HepG2 (cell line): ENCODE results near the gene UBE2C. TPM values are rescaled to one million over a fixed set of nuclear protein-coding genes. Genes with fewer than 3 reads are reported as not detected.

Experiments used
- ATAC-seq: fragments of 200-7000 bp; cut with Tn5 transposase; 3 replicates; pipeline ENCODE4 v1.9.1; 2020; ENCODE audit warnings: mild to moderate bottlenecking, moderate library complexity
- BruUV-seq: library from RNA; stranded (reverse); fragments of 400-500 nt; replicated peaks from 2 replicates; lab custom pipeline; 2021; lab: Mats Ljungman, UMichigan
- CTCF ChIA-PET: fragments of 300-600 bp; formaldehyde crosslinking; extraction: SDS; loops from one replicate; lab custom pipeline; 2021; ENCODE audit warnings: low total read pairs, inconsistent platforms, low intra/inter-chr PET ratio; lab: Yijun Ruan, JAX
- POLR2A ChIA-PET: fragments of 350-600 bp; sonication (Branson Sonifier 250); formaldehyde crosslinking; loops from one replicate; lab custom pipeline; 2020; ENCODE audit warnings: antibody characterized with exemption, inconsistent platforms; lab: Yijun Ruan, JAX
- DNase-seq: peaks from one replicate; pipeline ENCODE4 v3.0.0-alpha.2; 2015; ENCODE audit warnings: low spot score
- FAIRE-seq: peaks from 3 replicates; lab custom pipeline; 2011; peaks lifted over from hg19 to GRCh38; lab: Jason Lieb, UNC
- H2AFZ ChIP-seq: one replicate; pipeline ENCODE4 v1.6.1; 2011; ENCODE audit warnings: low read length, inconsistent platforms
- H3K27ac ChIP-seq: fragments of 300-600 bp; 3 replicates; pipeline ENCODE4 v1.8.0; 2011; ENCODE audit warnings: mixed run types, mild to moderate bottlenecking, mixed read lengths, low read length, inconsistent platforms; ENCODE audit not compliant: insufficient read depth; ENCODE audit errors: extremely low read length
- H3K27me3 ChIP-seq, 2 experiments: fragments of 200-600 bp in 1 of 2; 2 replicates in 1 of 2; 3 replicates in 1 of 2; pipeline versions ENCODE4 v1.6.0 to v1.8.0; 2011; ENCODE audit warnings: low read length in 2 of 2, mild to moderate bottlenecking in 2 of 2, moderate library complexity in 2 of 2, inconsistent platforms in 1 of 2; ENCODE audit not compliant: insufficient read depth in 2 of 2, control insufficient read depth in 1 of 2
- H3K36me3 ChIP-seq, 2 experiments: fragments of 200-600 bp in 1 of 2; replicated peaks in 1 of 2; 2 replicates in 1 of 2; 3 replicates in 1 of 2; pipeline versions ENCODE4 v1.5.1 to v1.8.0; 2011; ENCODE audit warnings: low read length in 2 of 2, inconsistent platforms in 1 of 2; ENCODE audit not compliant: insufficient read depth in 2 of 2, control insufficient read depth in 1 of 2
- H3K4me1 ChIP-seq: 2 replicates; pipeline ENCODE4 v1.5.1; 2012; ENCODE audit warnings: low read length, inconsistent platforms; ENCODE audit not compliant: insufficient read depth
- H3K4me2 ChIP-seq: 2 replicates; pipeline ENCODE4 v1.6.0; 2011; ENCODE audit warnings: low read depth, low read length, inconsistent platforms
- H3K4me3 ChIP-seq, 3 experiments: fragments of 200-600 bp in 1 of 3; sonication (generic), shearing (Covaris generic) in 1 of 3; replicated peaks in 1 of 3; 2 replicates each; pipeline ENCODE4 v1.5.1; 2011 to 2016; ENCODE audit warnings: low read length in 3 of 3, inconsistent platforms in 2 of 3, low read depth in 2 of 3, mild to moderate bottlenecking in 2 of 3, control low read depth in 1 of 3, mixed read lengths in 1 of 3; ENCODE audit not compliant: insufficient read depth in 1 of 3
- H3K79me2 ChIP-seq: one replicate; pipeline ENCODE4 v1.6.1; 2011; ENCODE audit warnings: low read length, inconsistent platforms; ENCODE audit not compliant: insufficient read depth
- H3K9ac ChIP-seq: 2 replicates; pipeline ENCODE4 v1.6.0; 2011; ENCODE audit warnings: mild to moderate bottlenecking, low read depth, low read length, inconsistent platforms; ENCODE audit not compliant: insufficient read depth
- H3K9me3 ChIP-seq: 2 replicates; pipeline ENCODE4 v1.5.1; 2012; ENCODE audit warnings: mild to moderate bottlenecking, low read length
- H4K20me1 ChIP-seq: 2 replicates; pipeline ENCODE4 v1.6.0; 2011; ENCODE audit warnings: inconsistent platforms, mild to moderate bottlenecking, low read length, moderate library complexity; ENCODE audit not compliant: insufficient read depth
- ADNP ChIP-seq: sonication (generic); formaldehyde crosslinking; IDR thresholded peaks from 2 replicates; pipeline ENCODE4 v1.4.0; 2020; ENCODE audit warnings: missing genetic modification reagents
- ELF1 ChIP-seq: sonication (generic); formaldehyde crosslinking; IDR thresholded peaks from 2 replicates; pipeline ENCODE4 v1.4.0; 2020; ENCODE audit warnings: missing genetic modification reagents
- FLYWCH1 ChIP-seq: sonication (generic); formaldehyde crosslinking; IDR thresholded peaks from 2 replicates; pipeline ENCODE4 v1.8.1; 2023; ENCODE audit warnings: mild to moderate bottlenecking, missing genetic modification reagents
- FOXA1 ChIP-seq, 2 experiments: fragments of 450-650 bp in 1 of 2; sonication (generic) in 1 of 2; formaldehyde crosslinking in 1 of 2; IDR thresholded peaks; 2 replicates each; pipeline versions ENCODE4 v1.4.0 to v1.6.1; 2016 to 2020; ENCODE audit warnings: missing genetic modification reagents in 1 of 2
- IRX3 ChIP-seq: sonication (generic); formaldehyde crosslinking; IDR thresholded peaks from 2 replicates; pipeline ENCODE4 v1.8.1; 2023; ENCODE audit warnings: mild to moderate bottlenecking, low read depth, missing genetic modification reagents, borderline replicate concordance
- KDM3A ChIP-seq: IDR thresholded peaks from 2 replicates; pipeline ENCODE4 v1.6.1; 2018; ENCODE audit warnings: low read depth, missing compliant biosample characterization
- KMT2B ChIP-seq: IDR thresholded peaks from 2 replicates; pipeline ENCODE4 v1.6.1; 2016; ENCODE audit warnings: missing genetic modification reagents, missing compliant biosample characterization
- MED1 ChIP-seq: sonication (generic); formaldehyde crosslinking; IDR thresholded peaks from 2 replicates; pipeline ENCODE4 v1.4.0; 2020; ENCODE audit warnings: missing genetic modification reagents
- MYC ChIP-seq: sonication (generic); formaldehyde crosslinking; IDR thresholded peaks from 2 replicates; pipeline ENCODE4 v1.9.0; 2021; ENCODE audit warnings: missing genetic modification reagents, borderline replicate concordance
- NONO ChIP-seq, 2 experiments: fragments of 450-650 bp in 1 of 2; sonication (generic) in 1 of 2; formaldehyde crosslinking in 1 of 2; IDR thresholded peaks in 1 of 2; conservative IDR thresholded peaks in 1 of 2; 2 replicates each; pipeline versions ENCODE4 v1.6.1 to v1.8.0; 2017 to 2022; ENCODE audit warnings: mild to moderate bottlenecking in 1 of 2, missing genetic modification reagents in 1 of 2, moderate library complexity in 1 of 2
- PLRG1 ChIP-seq: fragments of 450-650 bp; conservative IDR thresholded peaks from 2 replicates; pipeline ENCODE4 v1.6.1; 2016
- SCMH1 ChIP-seq: sonication (generic); formaldehyde crosslinking; IDR thresholded peaks from 2 replicates; pipeline ENCODE4 v1.9.0; 2021; ENCODE audit warnings: missing genetic modification reagents, mild to moderate bottlenecking, borderline replicate concordance
- SRSF1 ChIP-seq: fragments of 200-400 bp; formaldehyde crosslinking; optimal IDR thresholded peaks from 2 replicates; pipeline ENCODE3; 2017; ENCODE audit warnings: mild to moderate bottlenecking, low read depth, low read length, moderate library complexity
- ZMAT3 ChIP-seq: sonication (generic); formaldehyde crosslinking; conservative IDR thresholded peaks from 2 replicates; pipeline ENCODE4 v1.7.0; 2021; ENCODE audit warnings: missing genetic modification reagents
- ZNF136 ChIP-seq: sonication (generic); formaldehyde crosslinking; IDR thresholded peaks from 2 replicates; pipeline ENCODE4 v1.8.1; 2022; ENCODE audit warnings: low read depth, mild to moderate bottlenecking, moderate library complexity, missing genetic modification reagents
- ZNF564 ChIP-seq: sonication (generic); formaldehyde crosslinking; IDR thresholded peaks from 2 replicates; pipeline ENCODE4 v1.8.1; 2023; ENCODE audit warnings: mild to moderate bottlenecking, missing genetic modification reagents
- ZNF597 ChIP-seq: sonication (generic); formaldehyde crosslinking; IDR thresholded peaks from 2 replicates; pipeline ENCODE4 v1.5.0; 2020; ENCODE audit warnings: missing genetic modification reagents
- ZNF674 ChIP-seq: sonication (generic); formaldehyde crosslinking; IDR thresholded peaks from 2 replicates; pipeline ENCODE4 v1.5.0; 2020; ENCODE audit warnings: low read depth, mild to moderate bottlenecking, missing genetic modification reagents
- ZNF713 ChIP-seq: sonication (generic); formaldehyde crosslinking; IDR thresholded peaks from 2 replicates; pipeline ENCODE4 v1.4.0; 2020; ENCODE audit warnings: mild to moderate bottlenecking, missing genetic modification reagents
- ZNF773 ChIP-seq: sonication (generic); formaldehyde crosslinking; IDR thresholded peaks from 2 replicates; pipeline ENCODE4 v1.4.0; 2020; ENCODE audit warnings: missing genetic modification reagents, borderline replicate concordance
- ZSCAN22 ChIP-seq: sonication (generic); formaldehyde crosslinking; IDR thresholded peaks from 2 replicates; pipeline ENCODE4 v1.4.0; 2020; ENCODE audit warnings: mild to moderate bottlenecking, missing genetic modification reagents
- WGBS: methylation state at CpG from one replicate; pipeline ENCODE4 v1.1.6; 2017; ENCODE audit warnings: low lambda C conversion rate; 5-methylcytosine and 5-hydroxymethylcytosine counted together
- in situ Hi-C: cut with HindIII; loops from 2 replicates; pipeline ENCODE4 v1.10.0; 2017; ENCODE audit warnings: low pct_unique_long_range_greater_than_20kb; ENCODE audit not compliant: extremely low pct_ligation_motif_present
- intact Hi-C: fragments of 100-400 bp; cut with micrococcal nuclease; formaldehyde crosslinking; loops from one replicate; pipeline ENCODE4 v1.10.0; 2022; ENCODE audit not compliant: unreplicated experiment
- polyA plus RNA-seq, 8 experiments: library from polyadenylated mRNA; depleted of rRNA in 3 of 8; stranded (reverse) in 7 of 8; unstranded in 1 of 8; fragments of >200 nt; fragmentation: Illumina TruSeq in 4 of 8; extraction: Trizol in 4 of 8; gene quantifications; 2 replicates each; pipeline versions ENCODE4 v1.2.1 to v1.2.3, GENCODE V29; 2011 to 2016; ENCODE audit warnings: low read depth in 4 of 8, missing spikeins in 1 of 8, mixed read lengths in 1 of 8; ENCODE audit not compliant: insufficient read depth in 1 of 8
- total RNA-seq, 5 experiments: library from RNA; depleted of rRNA; stranded (reverse); fragments of >200 nt; fragmentation: Illumina TruSeq; extraction: Trizol; gene quantifications; 2 replicates each; pipeline ENCODE4 v1.2.3, GENCODE V29; 2016; ENCODE audit warnings: low read depth in 1 of 5
- TF ChIP-seq, protein P1 (sequence below): sonication (generic); formaldehyde crosslinking; IDR thresholded peaks from 2 replicates; pipeline ENCODE4 v1.5.0; 2020; ENCODE audit warnings: missing genetic modification reagents, mild to moderate bottlenecking, borderline replicate concordance
- TF ChIP-seq, protein P2 (sequence below): sonication (generic); formaldehyde crosslinking; IDR thresholded peaks from 2 replicates; pipeline ENCODE4 v1.4.0; 2020; ENCODE audit warnings: mild to moderate bottlenecking, missing genetic modification reagents

Gene UBE2C
- total and polyA plus RNA-seq, 2 of the 13 experiments (the other 11 are each of a cell fraction or from before 2014, with no cell fraction given), result 100 to 123 TPM

GRCh38 chr20:45857882-45858216 is 45.4 kb downstream of the UBE2C start:
- intact Hi-C loops (loop anchor here (2.0 kb wide), 2 partner anchors 33 to 77 kb away; partner anchors contain the start of genes CTSA, NEURL2 and PCIF1), in situ Hi-C loops (no loop called here)
- H2AFZ ChIP-seq, result no peak overlapping the region
- peaks cover 4% of the 10 kb centered on the region for H3K79me2 ChIP-seq
- no peaks in the 10 kb centered on the region for H3K9me3 ChIP-seq
- BruUV-seq, result no TSS peak
- H3K9ac ChIP-seq, result peak overlapping the region; percentile 80
- ChIA-PET CTCF (no interaction called here), POLR2A (interaction anchor here (0.5 to 7.6 kb wide), 12 partner anchors 11 to 85 kb away, joined by 3 to 85 read pairs (median 5); partner anchors contain the start of genes CTSA, NEURL2, PCIF1 and SNX21)
- H3K27ac ChIP-seq, result peak overlapping the region; percentile 43
- FAIRE-seq (no peak), ATAC-seq (no peak), DNase-seq (no peak)
- H3K4me1 ChIP-seq, result peaks cover 59% of the 10 kb centered on the region
- H3K36me3 ChIP-seq, result no peaks in the 10 kb centered on the region
- H4K20me1 ChIP-seq, result no peaks in the 10 kb centered on the region
- H3K27me3 ChIP-seq, result no peaks in the 10 kb centered on the region; a peak in 1 of 5 replicates
- 47% methylated on average over 13 of the region's 13 CpGs for WGBS
- H3K4me3 ChIP-seq, result peak overlapping the region; percentile 78 to 91 (median 83)
- H3K4me2 ChIP-seq, result peak overlapping the region; percentile 87
- no peak for TF ChIP-seq KDM3A (CRISPR knock-in tag)
- no peak for TF ChIP-seq SRSF1
- TF ChIP-seq NONO (IDR thresholded peaks at IDR 0.05), result no peak
- TF ChIP-seq NONO (CRISPR knock-in tag; conservative IDR thresholded peaks at IDR 0.05), result no peak
- TF ChIP-seq MYC, result 0 out of 2 replicates have a peak, but pooled peaks have one; percentile 10
- TF ChIP-seq ZSCAN22 (CRISPR knock-in tag), result no peak
- TF ChIP-seq, protein P1, sequence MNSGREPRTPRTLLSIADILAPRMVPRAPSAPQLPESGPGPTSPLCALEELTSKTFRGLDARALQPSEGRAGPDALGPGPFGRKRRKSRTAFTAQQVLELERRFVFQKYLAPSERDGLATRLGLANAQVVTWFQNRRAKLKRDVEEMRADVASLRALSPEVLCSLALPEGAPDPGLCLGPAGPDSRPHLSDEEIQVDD (CRISPR knock-in tag), result 0 out of 2 replicates have a peak, but pooled peaks have one; percentile 53
- no peak for TF ChIP-seq PLRG1
- TF ChIP-seq, protein P2, sequence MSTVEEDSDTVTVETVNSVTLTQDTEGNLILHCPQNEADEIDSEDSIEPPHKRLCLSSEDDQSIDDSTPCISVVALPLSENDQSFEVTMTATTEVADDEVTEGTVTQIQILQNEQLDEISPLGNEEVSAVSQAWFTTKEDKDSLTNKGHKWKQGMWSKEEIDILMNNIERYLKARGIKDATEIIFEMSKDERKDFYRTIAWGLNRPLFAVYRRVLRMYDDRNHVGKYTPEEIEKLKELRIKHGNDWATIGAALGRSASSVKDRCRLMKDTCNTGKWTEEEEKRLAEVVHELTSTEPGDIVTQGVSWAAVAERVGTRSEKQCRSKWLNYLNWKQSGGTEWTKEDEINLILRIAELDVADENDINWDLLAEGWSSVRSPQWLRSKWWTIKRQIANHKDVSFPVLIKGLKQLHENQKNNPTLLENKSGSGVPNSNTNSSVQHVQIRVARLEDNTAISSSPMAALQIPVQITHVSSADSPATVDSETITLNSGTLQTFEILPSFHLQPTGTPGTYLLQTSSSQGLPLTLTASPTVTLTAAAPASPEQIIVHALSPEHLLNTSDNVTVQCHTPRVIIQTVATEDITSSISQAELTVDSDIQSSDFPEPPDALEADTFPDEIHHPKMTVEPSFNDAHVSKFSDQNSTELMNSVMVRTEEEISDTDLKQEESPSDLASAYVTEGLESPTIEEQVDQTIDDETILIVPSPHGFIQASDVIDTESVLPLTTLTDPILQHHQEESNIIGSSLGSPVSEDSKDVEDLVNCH (CRISPR knock-in tag), result no peak
- TF ChIP-seq ZNF136 (CRISPR knock-in tag), result no peak
- TF ChIP-seq ZNF773, result peak; percentile 15; the same call in 1 of the 2 replicates
- TF ChIP-seq IRX3 (CRISPR knock-in tag), result no peak
- TF ChIP-seq ZMAT3, result no peak
- no peak for TF ChIP-seq ZNF713 (CRISPR knock-in tag)
- TF ChIP-seq SCMH1 (CRISPR knock-in tag), result no peak
- TF ChIP-seq ADNP (CRISPR knock-in tag), result 0 out of 2 replicates have a peak, but pooled peaks have one; percentile 51
- no peak for TF ChIP-seq MED1 (CRISPR knock-in tag)
- TF ChIP-seq KMT2B (CRISPR knock-in tag), result no peak
- TF ChIP-seq ZNF564, result no peak
- no peak for TF ChIP-seq FOXA1 (IDR thresholded peaks at IDR 0.05)
- TF ChIP-seq FOXA1 (CRISPR knock-in tag; IDR thresholded peaks at IDR 0.05), result no peak
- TF ChIP-seq ELF1 (CRISPR knock-in tag), result no peak
- no peak for TF ChIP-seq FLYWCH1
- no peak for TF ChIP-seq ZNF597 (CRISPR knock-in tag)
- TF ChIP-seq ZNF674 (CRISPR knock-in tag), result no peak
